Panc1 (cell line): Measurements from ENCODE around the gene HEATR3.

Experiments
- POLR2AphosphoS5 ChIP-seq: IDR thresholded peaks from 2 replicates; pipeline ENCODE4 v1.6.1; 2012; ENCODE audit warnings: mild to moderate bottlenecking, low read depth, low read length, moderate library complexity
- SIN3A ChIP-seq: IDR thresholded peaks from 2 replicates; pipeline ENCODE4 v1.6.1; 2012; ENCODE audit warnings: low read depth, mild to moderate bottlenecking, low read length, moderate library complexity, borderline replicate concordance; ENCODE audit not compliant: insufficient read depth
- TCF7L2 ChIP-seq: IDR thresholded peaks from 2 replicates; pipeline ENCODE4 v1.6.1; 2011; ENCODE audit warnings: mild to moderate bottlenecking, low read depth, low read length, inconsistent platforms
- TF ChIP-seq, protein P1 (sequence below): fragments of 450-650 bp; IDR thresholded peaks from 2 replicates; pipeline ENCODE4 v1.5.1; 2017; ENCODE audit warnings: mild to moderate bottlenecking
- TF ChIP-seq, protein P2 (sequence below), 2 experiments: IDR thresholded peaks; 2 replicates each; pipeline ENCODE4 v1.6.1; 2011 to 2012; ENCODE audit warnings: low read depth in 2 of 2, control low read depth in 1 of 2, low read length in 1 of 2, mild to moderate bottlenecking in 1 of 2, moderate library complexity in 1 of 2; ENCODE audit not compliant: insufficient read depth in 1 of 2

DNA sequence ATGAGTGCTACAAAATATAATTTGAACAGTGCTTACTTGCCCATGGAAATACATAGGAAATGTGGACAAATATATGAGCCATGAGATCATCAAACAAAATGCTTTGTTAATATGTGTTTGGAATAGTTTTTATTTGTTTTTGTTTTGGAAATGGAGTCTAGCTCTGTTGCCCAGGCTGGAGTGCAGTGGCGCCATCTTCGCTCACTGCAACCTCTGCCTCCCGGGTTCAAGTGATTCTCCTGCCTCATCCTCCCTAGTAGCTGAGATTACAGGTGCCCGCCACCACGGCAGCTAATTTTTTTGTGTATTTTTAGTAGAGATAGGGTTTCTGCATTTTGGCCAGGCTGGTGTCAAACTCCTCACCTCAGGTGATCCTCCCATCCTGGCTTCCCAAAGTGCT, 37.9 kb upstream of the HEATR3 start:
- TF ChIP-seq, protein P1, sequence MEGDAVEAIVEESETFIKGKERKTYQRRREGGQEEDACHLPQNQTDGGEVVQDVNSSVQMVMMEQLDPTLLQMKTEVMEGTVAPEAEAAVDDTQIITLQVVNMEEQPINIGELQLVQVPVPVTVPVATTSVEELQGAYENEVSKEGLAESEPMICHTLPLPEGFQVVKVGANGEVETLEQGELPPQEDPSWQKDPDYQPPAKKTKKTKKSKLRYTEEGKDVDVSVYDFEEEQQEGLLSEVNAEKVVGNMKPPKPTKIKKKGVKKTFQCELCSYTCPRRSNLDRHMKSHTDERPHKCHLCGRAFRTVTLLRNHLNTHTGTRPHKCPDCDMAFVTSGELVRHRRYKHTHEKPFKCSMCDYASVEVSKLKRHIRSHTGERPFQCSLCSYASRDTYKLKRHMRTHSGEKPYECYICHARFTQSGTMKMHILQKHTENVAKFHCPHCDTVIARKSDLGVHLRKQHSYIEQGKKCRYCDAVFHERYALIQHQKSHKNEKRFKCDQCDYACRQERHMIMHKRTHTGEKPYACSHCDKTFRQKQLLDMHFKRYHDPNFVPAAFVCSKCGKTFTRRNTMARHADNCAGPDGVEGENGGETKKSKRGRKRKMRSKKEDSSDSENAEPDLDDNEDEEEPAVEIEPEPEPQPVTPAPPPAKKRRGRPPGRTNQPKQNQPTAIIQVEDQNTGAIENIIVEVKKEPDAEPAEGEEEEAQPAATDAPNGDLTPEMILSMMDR = no peak
- no peak for TF ChIP-seq POLR2AphosphoS5
- TF ChIP-seq, protein P2, sequence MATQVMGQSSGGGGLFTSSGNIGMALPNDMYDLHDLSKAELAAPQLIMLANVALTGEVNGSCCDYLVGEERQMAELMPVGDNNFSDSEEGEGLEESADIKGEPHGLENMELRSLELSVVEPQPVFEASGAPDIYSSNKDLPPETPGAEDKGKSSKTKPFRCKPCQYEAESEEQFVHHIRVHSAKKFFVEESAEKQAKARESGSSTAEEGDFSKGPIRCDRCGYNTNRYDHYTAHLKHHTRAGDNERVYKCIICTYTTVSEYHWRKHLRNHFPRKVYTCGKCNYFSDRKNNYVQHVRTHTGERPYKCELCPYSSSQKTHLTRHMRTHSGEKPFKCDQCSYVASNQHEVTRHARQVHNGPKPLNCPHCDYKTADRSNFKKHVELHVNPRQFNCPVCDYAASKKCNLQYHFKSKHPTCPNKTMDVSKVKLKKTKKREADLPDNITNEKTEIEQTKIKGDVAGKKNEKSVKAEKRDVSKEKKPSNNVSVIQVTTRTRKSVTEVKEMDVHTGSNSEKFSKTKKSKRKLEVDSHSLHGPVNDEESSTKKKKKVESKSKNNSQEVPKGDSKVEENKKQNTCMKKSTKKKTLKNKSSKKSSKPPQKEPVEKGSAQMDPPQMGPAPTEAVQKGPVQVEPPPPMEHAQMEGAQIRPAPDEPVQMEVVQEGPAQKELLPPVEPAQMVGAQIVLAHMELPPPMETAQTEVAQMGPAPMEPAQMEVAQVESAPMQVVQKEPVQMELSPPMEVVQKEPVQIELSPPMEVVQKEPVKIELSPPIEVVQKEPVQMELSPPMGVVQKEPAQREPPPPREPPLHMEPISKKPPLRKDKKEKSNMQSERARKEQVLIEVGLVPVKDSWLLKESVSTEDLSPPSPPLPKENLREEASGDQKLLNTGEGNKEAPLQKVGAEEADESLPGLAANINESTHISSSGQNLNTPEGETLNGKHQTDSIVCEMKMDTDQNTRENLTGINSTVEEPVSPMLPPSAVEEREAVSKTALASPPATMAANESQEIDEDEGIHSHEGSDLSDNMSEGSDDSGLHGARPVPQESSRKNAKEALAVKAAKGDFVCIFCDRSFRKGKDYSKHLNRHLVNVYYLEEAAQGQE (IDR thresholded peaks at IDR 0.05; ENCODE audit: insufficient read depth in 1 of 2, low read depth in 2 of 2, low read length in 1 of 2) = no peak
- TF ChIP-seq SIN3A = no peak
- no peak for TF ChIP-seq TCF7L2
